ENCODE data around the gene ARHGEF28. TPM values are rescaled to one million over a fixed set of nuclear protein-coding genes. Genes with fewer than 3 reads are reported as not detected.

The ARHGEF28 gene
- total and polyA plus RNA-seq, 9 of the 15 experiments (the other 6 are each of a cell fraction or from before 2014, with no cell fraction given) = 0.27 TPM; not detected in 8

- WGBS (ENCODE audit: insufficient coverage, low coverage, missing lambda C conversion rate) = 27% methylated on average over 8 of the region's 8 CpGs
- Histone ChIP-seq H3K9me3 (replicated peaks; ENCODE audit: control insufficient read depth, insufficient read depth, low read depth, low read length) (no peaks in the 10 kb centered on the region), H3K27ac (ENCODE audit: extremely low read depth, low read depth, low read length) (no peak overlapping the region), H4K20me1 (replicated peaks; ENCODE audit: control insufficient read depth, insufficient read depth, low read length) (no peaks in the 10 kb centered on the region), H3K4me1 (replicated peaks in 1 of 2; ENCODE audit: control insufficient read depth in 2 of 2, insufficient read depth in 2 of 2, low read length in 2 of 2) (no peaks in the 10 kb centered on the region), H3K27me3 (ENCODE audit: control insufficient read depth in 2 of 2, insufficient read depth in 2 of 2, low read length in 2 of 2) (no peaks in the 10 kb centered on the region), H3K4me3 (no peak overlapping the region), H3K79me2 (ENCODE audit: control insufficient read depth, insufficient read depth, low read length) (no peaks in the 10 kb centered on the region), H2AFZ (ENCODE audit: low read depth, low read length) (no peak overlapping the region), H3K9ac (ENCODE audit: insufficient read depth in 1 of 2, low read depth in 2 of 2, low read length in 2 of 2) (no peak overlapping the region), H3K4me2 (ENCODE audit: insufficient read depth, low read length) (no peak overlapping the region), H3K9me1 (ENCODE audit: control insufficient read depth, insufficient read depth, low read length) (no peaks in the 10 kb centered on the region), H3K36me3 (ENCODE audit: control insufficient read depth, insufficient read depth, low read length) (no peaks in the 10 kb centered on the region)
- in situ Hi-C loops (cut with MboI) = no loop called here
- POLR2A ChIA-PET = no interaction called here
- FAIRE-seq = no peak
- DNase-seq (ENCODE audit: extremely low read depth in 1 of 4, low spot score in 3 of 4) = peak in 2 of 4 experiments; percentile 14 to 15
- 0 out of 3 replicates have a peak, but pooled peaks have one; percentile 28 for ATAC-seq
- BruUV-seq (replicated peaks) = no TSS peak
- CTCF ChIA-PET (ENCODE audit: low intra/inter-chr PET ratio) = no interaction called here
- intact Hi-C loops (cut with micrococcal nuclease) = no loop called here
- TF ChIP-seq SP2 (IDR thresholded peaks at IDR 0.05; ENCODE audit: extremely low read depth, low read depth, low read length, poor library complexity, severe bottlenecking) = no peak
- TF ChIP-seq TAF9B (IDR thresholded peaks at IDR 0.05; ENCODE audit: partially characterized antibody) = no peak
- no peak for TF ChIP-seq ZNF347 (CRISPR knock-in tag; IDR thresholded peaks at IDR 0.05; ENCODE audit: low read depth)
- no peak for TF ChIP-seq ZBTB26 (CRISPR knock-in tag; IDR thresholded peaks at IDR 0.05)
- no peak for TF ChIP-seq ZNF197 (CRISPR knock-in tag; IDR thresholded peaks at IDR 0.05; ENCODE audit: low read depth)
- 0 out of 2 replicates have a peak, but pooled peaks have one; percentile 6 for TF ChIP-seq CREM (IDR thresholded peaks at IDR 0.05; ENCODE audit: low read depth)
- no peak for TF ChIP-seq TFAM (CRISPR knock-in tag; conservative IDR thresholded peaks at IDR 0.05)
- peak in 1 of 2 experiments; percentile 76; a peak in 1 of 4 replicates for TF ChIP-seq FOXA3 (CRISPR knock-in tag; conservative IDR thresholded peaks at IDR 0.05 in 1 of 2, IDR thresholded peaks at IDR 0.05 in 1 of 2)
- TF ChIP-seq HNRNPL (IDR thresholded peaks at IDR 0.05; ENCODE audit: low read depth, low read length) = no peak
- TF ChIP-seq THAP12 (CRISPR knock-in tag; IDR thresholded peaks at IDR 0.05) = no peak
- TF ChIP-seq FOSL1 (tag; conservative IDR thresholded peaks at IDR 0.05) = 0 out of 2 replicates have a peak, but pooled peaks have one; percentile 22
- no peak for TF ChIP-seq TFE3 (CRISPR knock-in tag; IDR thresholded peaks at IDR 0.05)
- 0 out of 2 replicates have a peak, but pooled peaks have one; percentile 8 for TF ChIP-seq NFE2 (IDR thresholded peaks at IDR 0.05; ENCODE audit: low read depth)
- no peak for TF ChIP-seq ZFP1 (CRISPR knock-in tag; IDR thresholded peaks at IDR 0.05)
- no peak for TF ChIP-seq SETDB1 (IDR thresholded peaks at IDR 0.05; ENCODE audit: low read length)
These were observed 20.5 kb upstream of the ARHGEF28 start for GRCh38 chr5:73605223-73606087.
